GM18873 (cell line): ENCODE results near the gene MRPL50.
"Not testable (repeated sequence)": the region's sequence is repeated elsewhere in the genome, so short reads cannot be mapped to it uniquely, and the experiment has no call there.

Experiments
- ATAC-seq: cut with Tn5 transposase; IDR thresholded peaks from one replicate; pipeline ENCODE4 v1.9.1; 2021; ENCODE audit warnings: mild to moderate bottlenecking, moderate library complexity, moderate number of reproducible peaks; ENCODE audit not compliant: unreplicated experiment, low FRiP score

Gene MRPL50

DNA sequence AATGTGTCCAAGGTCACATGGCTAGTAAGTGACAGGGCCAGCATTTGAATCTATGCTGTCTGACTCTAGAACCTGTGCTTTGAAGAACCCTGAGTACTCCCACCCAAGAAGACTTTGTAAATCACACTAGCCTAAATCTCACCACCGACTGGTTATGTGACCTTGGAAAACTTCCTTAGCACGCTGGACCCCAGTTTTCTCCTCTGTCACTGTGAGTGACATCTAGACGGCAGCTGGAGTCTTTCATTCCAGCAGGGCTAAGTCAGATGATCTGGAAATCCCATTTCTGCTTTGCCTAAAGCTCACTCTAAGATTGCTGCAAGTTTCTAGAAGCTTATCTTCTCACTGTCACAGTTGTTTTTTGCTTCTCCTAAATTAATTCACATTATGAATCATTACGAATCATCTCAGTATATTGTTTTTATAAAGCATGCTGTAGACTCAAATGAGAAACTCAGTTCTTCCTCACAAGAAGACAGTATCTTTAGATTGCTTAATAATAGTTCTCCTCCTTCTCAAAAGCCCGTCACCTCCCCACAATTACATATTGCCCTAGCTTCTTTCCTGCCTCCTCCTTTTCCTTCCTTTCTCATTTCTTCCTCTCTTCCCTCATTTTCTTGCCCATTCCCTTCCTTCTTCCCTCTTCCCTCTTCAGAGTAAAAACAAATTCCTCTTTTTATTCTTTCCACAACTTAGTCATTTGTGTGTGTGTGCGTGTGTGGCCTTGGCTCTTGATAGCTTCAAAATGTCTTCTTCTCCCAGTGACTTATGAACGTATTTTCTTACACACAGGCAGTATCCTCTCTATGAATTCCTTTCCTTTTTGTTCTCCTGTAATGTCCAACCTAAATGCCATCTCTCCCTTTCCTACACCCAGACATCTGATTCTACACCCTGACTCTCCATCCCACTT, 20.4 kb upstream of the MRPL50 start:
- no peak for ATAC-seq

DNA sequence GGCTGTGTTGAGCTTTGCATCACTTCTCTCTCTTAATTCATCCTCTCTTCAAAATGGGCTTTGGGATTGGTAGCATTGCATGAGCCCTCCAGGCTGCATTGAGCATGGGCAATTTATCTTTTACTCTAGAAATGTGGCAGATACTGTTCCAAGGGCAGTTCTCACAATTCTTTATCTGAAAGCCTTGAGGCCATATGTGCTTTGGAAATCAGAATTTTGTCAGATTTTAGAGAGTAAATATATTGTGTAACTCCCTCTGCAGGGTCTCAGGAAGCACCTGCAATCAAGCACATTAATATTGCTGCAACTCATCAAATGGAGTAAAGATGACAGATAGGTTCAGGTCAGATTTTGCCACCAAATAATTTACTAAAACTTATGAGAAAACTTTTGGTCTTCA, 19.6 kb upstream of the MRPL50 start:
- no peak for ATAC-seq

DNA sequence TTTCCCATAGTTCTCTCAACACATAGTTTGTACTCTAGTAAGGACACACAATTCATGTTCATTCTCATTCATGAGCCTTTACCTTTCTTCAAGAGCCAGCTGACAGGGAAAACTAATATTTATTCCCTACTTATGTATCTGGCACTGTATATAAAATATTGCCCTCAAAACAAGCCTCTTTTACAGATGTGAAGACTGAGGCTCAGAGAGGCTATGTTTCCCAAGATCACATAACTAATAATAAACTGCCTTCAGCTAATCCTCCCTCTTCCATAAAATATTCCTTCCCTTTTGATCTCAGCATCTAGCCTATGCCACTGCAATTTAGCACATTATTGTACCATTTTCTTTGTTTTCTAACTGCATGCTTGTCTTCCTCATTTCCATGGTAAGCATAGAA, 19.0 kb upstream of the MRPL50 start:
- no peak for ATAC-seq

DNA sequence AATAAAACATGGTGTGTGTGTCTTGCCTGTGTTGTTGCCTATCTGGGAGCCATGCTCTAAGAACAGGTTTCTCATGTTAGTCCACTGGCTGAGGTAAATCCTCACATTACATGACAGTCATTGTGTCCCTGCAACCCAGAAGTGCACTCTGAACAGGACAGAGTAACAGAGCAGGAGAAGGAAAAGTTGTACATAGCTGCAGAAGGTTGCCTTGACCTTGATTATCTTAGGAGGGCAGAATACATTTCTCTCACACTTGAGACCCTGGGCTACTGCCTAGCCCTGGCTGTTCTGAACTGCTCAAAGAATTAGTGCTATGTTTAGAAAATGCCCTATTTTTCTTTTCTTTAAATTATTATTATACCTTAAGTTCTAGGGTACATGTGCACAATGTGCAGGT, 17.2 kb upstream of the MRPL50 start:
- no peak for ATAC-seq

DNA sequence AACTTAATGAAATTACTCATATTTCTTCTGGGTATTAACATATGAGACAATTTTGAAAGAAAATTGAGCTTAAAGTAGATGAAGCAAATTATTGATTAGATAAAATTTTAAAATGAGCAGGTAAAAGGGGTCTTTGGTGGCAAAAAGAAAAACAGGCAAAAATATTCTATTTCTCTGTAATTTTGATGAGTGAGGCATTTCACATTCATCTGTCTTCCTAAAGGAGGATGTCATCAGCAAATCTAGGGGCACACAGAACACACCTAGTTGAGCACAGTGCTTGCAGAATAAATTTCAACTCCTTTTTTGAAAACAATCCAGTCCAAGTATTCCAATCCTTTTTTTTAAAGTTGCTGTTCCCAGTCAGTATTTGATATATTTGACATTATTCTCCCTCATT, 16.4 kb upstream of the MRPL50 start:
- ATAC-seq = no peak

DNA sequence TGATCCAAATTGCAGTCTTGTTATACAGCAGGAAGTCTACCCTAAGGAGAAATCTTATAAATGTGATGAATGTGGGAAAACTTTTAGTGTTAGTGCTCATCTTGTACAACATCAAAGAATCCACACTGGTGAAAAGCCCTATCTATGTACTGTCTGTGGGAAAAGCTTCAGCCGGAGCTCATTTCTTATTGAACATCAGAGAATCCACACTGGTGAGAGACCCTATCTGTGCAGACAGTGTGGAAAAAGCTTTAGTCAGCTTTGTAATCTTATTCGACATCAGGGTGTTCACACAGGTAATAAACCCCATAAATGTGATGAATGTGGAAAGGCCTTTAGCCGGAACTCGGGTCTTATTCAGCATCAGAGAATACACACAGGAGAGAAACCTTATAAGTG, 10.7 kb upstream of the MRPL50 start:
- ATAC-seq = no peak

DNA sequence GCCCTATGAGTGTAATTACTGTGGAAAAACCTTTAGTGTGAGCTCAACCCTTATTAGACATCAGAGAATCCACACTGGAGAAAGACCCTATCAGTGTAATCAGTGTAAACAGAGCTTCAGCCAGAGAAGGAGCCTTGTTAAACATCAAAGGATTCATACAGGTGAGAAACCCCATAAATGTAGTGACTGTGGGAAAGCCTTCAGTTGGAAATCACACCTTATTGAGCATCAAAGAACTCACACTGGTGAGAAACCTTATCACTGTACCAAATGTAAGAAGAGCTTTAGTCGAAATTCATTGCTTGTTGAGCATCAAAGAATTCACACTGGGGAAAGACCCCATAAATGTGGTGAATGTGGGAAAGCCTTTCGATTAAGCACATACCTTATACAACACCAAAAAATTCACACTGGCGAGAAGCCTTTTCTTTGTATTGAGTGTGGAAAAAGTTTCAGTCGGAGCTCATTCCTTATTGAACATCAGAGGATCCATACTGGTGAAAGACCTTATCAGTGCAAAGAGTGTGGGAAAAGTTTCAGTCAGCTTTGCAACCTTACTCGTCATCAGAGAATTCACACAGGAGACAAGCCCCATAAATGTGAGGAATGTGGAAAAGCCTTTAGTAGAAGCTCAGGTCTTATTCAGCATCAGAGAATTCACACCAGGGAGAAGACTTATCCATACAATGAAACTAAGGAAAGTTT, 10.1 kb upstream of the MRPL50 start:
- no peak for ATAC-seq

DNA sequence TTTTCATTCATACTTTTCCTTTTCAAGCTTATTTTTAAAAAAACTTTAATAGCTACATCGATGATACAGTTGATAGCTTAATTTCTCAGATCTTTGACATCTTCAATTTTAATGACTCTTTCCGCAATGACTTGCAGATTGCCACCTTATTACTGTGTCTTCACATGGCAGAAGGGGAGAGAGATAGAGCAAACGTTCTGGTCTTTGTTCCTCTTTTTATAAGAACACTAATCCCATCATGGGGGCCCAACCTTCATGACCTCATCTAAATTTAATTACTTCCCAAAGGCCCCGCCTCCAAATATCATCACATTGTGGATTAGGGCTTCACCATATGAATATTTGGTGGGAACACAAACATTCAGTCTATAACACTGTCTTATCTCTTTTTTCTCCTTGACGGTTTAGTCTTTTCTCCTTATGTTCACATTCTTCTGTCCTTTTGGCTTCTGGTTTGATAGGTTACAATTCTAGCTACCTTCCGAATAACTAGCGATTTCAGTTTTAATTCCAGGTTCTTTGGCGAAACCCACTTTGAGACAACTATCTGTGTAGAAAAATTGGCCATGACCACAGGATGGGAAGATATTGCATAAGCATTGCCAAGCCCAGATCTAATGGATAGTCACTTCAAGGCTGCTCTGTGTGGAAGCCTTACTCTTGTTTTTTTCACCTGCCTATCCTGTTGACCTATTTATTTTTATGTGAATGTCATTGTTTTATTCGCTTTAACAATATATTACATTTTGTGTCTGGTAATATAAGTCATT, 5.3 kb upstream of the MRPL50 start:
- ATAC-seq = no peak

DNA sequence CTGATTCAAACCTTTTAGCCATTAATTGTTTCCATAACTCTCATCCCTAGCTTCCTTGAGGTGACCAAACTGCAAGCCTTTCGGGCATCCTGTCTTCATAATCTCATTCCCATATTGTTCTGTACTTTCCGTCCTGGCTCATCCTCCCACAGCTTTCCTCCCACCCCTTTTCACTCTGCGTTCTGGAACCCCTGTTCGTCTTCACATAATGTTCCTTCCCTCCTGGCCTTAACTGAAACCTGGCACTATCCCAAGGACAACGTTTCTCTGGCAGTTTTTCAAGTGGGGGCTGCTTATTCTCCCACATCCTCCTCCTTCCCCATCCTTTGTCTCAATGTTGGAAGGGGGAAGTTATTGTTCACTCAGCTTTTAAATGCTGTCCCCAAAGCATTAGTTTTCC, 1.7 kb upstream of the MRPL50 start:
- ATAC-seq = no peak

DNA sequence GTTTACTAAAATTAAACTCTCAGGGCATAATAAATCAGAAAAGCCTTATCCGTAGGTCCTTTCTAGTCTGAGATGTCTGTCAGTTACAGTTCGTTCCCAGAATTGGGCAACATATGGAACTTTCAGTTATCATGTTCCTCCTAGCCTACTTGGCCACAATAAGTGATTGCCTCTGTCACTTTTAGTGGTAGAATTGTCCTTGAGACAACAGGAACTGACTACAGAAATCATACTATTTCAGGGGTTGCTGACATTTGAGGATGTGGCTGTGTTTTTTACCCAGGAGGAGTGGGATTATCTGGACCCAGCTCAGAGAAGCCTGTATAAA, 1.2 kb upstream of the MRPL50 start:
- no peak for ATAC-seq

DNA sequence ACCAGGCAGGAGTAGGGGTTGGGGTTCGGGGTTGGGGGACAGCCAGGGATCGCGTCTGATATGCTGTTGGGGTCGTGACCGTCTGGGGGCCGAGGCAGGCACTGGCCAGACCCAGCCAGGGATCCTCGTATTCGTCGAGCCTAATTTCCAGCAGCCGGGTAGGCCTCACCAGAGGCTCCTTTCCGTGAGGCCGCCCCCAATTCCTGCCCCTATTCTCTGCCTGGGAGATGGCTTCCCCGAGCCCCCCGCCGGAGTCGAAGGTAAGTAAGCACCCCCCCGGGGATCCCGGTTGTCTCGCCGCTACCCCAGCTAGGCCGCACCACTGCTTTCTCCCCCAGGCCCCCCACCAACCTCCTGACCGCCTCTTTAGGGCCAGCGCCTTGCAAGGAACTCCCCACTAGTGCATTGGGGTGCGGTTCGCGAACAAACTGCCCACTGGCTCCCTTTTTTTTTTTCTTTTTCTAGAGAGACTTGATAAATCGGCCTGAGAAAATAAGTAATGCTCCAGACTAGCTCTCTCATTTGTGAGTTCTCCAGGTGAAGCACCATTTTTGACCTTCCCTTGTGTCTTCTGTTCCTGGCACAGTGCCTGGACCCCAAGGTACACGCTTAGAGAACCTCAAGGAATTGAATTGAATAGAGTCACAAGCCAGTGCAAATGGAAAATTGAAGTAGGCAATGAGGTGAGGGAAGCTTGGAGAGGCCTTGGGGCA, 668 bp upstream of the MRPL50 start:
- ATAC-seq = no peak

DNA sequence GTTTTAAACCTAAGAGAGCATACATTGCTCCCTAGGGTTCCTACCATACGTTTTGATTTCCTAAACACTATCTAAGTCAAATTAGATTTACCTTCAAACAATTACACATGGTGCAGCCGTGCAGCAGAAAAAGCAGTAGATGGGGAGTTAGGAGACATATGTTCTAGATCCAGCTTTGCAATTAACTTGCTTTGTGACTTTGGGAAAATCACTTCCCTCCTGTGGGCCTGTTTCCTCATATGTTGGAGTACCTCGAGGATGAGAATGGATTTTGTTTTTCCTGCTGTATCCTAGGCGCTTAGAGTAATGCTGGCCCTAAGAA, 711 bp downstream of the MRPL50 start:
- no peak for ATAC-seq

DNA sequence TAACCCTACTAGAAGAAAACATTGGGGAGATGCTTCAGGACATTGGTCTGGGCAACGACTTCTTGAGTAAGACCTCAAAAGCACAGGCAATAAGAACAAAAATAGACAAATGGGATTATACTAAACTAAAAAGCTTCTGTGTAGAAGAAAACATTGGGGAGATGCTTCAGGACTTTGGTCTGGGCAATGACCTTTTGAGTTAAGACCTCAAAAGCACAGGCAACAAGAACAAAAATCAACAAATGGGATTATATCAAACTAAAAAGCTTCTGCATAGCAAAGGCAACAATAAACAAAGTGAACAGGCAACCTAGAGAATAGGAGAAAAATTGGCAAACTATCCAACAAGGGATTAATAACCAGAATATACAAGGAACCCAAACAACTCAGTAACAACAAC, 3.7 kb downstream of the MRPL50 start:
- no peak for ATAC-seq

DNA sequence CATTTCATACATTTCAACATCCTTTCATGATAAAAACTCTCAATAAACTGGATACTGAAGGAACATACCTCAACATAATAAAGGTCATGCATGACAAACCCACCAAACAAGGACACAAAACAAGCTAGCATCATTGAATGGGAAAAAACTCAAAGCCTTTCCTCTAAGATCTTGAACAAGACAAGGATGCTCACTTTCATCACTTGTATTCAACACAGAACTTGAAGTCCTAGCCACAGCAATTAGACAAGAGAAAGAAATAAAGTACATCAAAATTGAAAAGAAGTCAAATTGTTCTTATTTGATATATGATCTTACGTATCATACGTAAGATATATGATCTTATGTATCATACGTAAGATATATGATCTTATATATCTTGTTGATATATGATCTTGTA, 5.3 kb downstream of the MRPL50 start:
- ATAC-seq = no peak

DNA sequence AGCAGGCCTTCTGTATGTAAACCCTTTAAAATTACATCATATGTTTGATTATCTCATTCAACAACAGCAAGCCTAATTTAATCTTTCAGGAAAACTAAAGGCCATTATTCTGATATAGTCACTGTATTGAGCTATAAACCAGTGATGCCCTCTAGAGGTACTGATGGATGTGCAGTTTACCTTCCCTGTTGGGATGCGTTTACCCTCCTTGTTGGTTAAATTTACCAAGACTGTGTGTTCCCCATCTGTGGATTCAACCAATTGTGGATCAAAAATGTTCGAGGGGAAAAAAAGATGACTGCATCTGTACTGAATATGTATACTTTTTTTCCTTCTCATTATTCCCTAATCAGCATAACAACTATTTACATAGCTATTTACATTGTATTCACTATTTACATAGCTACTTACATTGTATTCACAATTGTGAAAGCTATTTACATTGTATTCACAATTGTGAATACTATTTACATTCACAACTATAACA, 9.9 kb downstream of the MRPL50 start:
- ATAC-seq = no peak

DNA sequence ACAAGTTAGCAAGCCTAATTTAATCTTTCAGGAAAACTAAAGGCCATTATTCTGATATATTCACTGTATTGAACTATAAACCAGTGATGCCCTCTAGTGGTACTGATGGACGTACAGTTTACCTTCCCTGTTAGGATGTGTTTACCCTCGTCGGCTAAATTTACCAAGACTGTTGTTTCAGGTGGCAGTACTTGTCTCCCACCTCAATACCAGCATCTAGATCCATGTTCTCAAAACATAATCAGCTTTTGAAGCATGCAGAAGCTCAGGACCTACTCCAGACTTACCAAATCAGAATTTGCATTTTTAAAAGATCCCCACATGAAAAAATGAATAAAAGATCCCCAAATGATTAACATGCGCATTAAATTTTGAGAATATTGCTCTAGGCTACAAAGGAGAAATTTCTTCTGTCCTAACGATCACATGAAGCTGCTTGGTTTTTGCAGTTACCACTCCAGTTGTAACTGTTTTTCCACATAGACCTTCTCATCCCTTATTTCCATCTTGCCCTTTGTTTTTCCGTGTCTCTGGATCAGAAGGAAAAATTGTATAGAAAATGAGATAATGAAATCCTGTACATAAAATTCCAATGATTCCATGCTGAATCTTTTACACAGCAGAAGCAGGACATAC, 10.4 kb downstream of the MRPL50 start:
- no peak for ATAC-seq

DNA sequence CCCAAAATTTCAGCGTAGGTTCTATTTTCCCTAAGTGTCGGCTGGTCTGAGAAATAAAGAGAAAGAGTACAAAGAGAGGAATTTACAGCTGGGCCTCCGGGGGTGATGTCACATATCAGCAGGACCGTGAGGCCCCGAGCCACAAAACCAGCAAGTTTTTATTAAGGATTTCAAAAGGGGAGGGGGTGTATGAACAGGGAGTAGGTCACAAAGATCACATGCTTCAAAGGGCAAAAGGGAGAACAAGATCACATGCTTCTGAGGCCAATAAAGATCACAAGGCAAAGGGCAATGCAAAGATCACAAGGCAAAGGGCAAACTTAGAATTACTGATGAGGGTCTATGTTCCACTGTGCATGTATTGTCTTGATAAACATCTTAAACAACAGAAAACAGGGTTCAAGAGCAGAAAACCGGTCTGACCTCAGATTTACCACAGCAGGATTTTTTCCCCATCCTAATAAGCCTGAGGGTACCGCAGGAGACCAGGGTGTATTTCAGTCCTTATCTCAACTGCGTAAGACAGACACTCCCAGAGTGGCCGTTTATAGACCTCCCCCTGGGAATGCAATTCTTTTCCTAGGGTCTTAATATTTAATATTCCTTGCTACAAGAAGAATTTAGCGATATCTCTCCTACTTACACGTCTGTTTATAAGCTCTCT, 13.4 kb downstream of the MRPL50 start, which contains the start of gene BAAT:
TSS of gene BAAT (minus strand) at position 134 of the 664 bp plus-strand sequence. CDS start 13,602 bp downstream, outside the sequence.
- ATAC-seq = not testable (repeated sequence)

DNA sequence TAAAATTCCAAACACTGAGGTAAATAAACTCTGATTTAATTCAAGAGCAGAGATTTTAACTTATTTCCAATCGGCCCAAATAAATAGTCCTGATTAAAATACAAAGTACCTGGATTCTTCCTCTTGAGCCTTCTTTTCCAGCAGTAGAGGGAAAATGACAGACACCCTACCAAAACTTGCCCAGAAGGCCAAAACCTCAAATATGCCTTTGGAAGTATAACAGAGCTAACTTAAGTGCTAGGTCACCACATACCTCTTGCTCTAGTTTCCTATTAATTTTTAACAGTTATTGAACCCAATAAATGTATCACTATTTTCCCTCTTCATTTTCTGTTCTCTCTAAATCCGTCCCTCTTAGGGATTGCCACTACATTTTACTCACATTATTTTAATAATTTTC, 15.1 kb downstream of the MRPL50 start:
- ATAC-seq = no peak

DNA sequence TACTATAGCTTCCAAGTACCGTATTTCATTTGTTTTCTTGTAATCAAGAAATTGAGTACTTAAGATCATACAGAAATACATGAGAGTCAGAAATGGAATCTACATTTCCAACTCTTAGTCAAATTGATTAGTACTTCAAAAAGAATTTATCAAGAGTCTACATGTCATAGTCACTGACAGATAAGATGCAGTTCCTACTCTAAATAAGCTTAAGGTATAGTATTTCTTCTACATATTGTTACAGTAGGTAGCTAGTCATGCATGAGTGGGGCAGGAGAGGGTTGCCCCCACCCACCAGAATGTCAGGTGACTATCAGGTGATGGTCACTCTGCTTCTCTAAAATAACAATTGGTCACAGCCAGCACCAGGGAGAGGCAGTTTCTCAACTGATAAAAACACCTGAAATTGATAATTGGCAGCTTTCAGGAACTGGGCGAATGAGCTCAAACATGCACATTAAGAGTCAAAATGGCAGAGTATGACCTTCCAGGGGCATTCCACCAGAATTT, 16.5 kb downstream of the MRPL50 start:
- ATAC-seq = no peak
